PC-9 (cell line): ENCODE data around the gene HS6ST1. TPM values are rescaled to one million over a fixed set of nuclear protein-coding genes. Genes with fewer than 3 reads are reported as not detected.
A peak's percentile ranks its signal among the peaks of the same experiment; 100 is the strongest.

Experiments
- BruUV-seq: library from RNA; stranded (reverse); fragments of 400-500 nt; replicated peaks from 2 replicates; lab custom pipeline; 2021; lab: Mats Ljungman, UMichigan
- CTCF ChIA-PET: fragments of 300-600 bp; sonication (Branson Sonifier 250); formaldehyde crosslinking; loops from one replicate; lab custom pipeline; 2022; ENCODE audit warnings: antibody characterized with exemption; lab: Charles Lee
- POLR2A ChIA-PET: fragments of 300-600 bp; sonication (Branson Sonifier 250); formaldehyde crosslinking; loops from one replicate; lab custom pipeline; 2022; ENCODE audit warnings: antibody characterized with exemption; ENCODE audit not compliant: unreplicated experiment; lab: Charles Lee
- DNase-seq, 2 experiments: peaks; one replicate each; pipeline versions ENCODE4 v3.0.0 to v3.0.0-alpha.2; 2015 to 2022; ENCODE audit warnings: mixed read lengths in 1 of 2
- H2AFZ ChIP-seq: fragments of 200-600 bp; sonication (generic); 2 replicates; pipeline ENCODE4 v1.8.1; 2017; ENCODE audit warnings: antibody characterized with exemption
- H3F3A ChIP-seq: fragments of 200-600 bp; sonication (generic); 2 replicates; pipeline ENCODE4 v1.8.1; 2017; ENCODE audit warnings: antibody characterized with exemption, mild to moderate bottlenecking, low read depth; ENCODE audit not compliant: insufficient read depth
- H3K27ac ChIP-seq: fragments of 200-600 bp; sonication (generic); 2 replicates; pipeline ENCODE4 v1.6.1; 2016; ENCODE audit warnings: mixed run types
- H3K27me3 ChIP-seq: fragments of 200-600 bp; sonication (generic); 2 replicates; pipeline ENCODE4 v1.6.1; 2016; ENCODE audit warnings: low read depth, mixed run types; ENCODE audit not compliant: insufficient read depth
- H3K36me3 ChIP-seq: fragments of 200-600 bp; sonication (generic); 2 replicates; pipeline ENCODE4 v1.6.1; 2016; ENCODE audit warnings: low read depth, mixed run types
- H3K4me1 ChIP-seq: fragments of 200-600 bp; sonication (generic); replicated peaks from 2 replicates; pipeline ENCODE4 v1.6.1; 2016; ENCODE audit warnings: mixed run types; ENCODE audit not compliant: insufficient read depth
- H3K4me2 ChIP-seq: fragments of 200-600 bp; sonication (generic); 2 replicates; pipeline ENCODE4 v1.6.1; 2017; ENCODE audit warnings: mixed run types
- H3K4me3 ChIP-seq: fragments of 200-600 bp; sonication (generic); 2 replicates; pipeline ENCODE4 v1.6.1; 2016; ENCODE audit warnings: mixed run types
- H3K79me2 ChIP-seq: fragments of 200-600 bp; sonication (generic); 2 replicates; pipeline ENCODE4 v1.6.1; 2017; ENCODE audit warnings: low read depth, mixed run types
- H3K9me2 ChIP-seq: fragments of 200-600 bp; sonication (generic); 2 replicates; pipeline ENCODE4 v1.8.1; 2017; ENCODE audit warnings: mild to moderate bottlenecking; ENCODE audit not compliant: insufficient read depth
- H3K9me3 ChIP-seq: fragments of 200-600 bp; sonication (generic); 2 replicates; pipeline ENCODE4 v1.8.1; 2016; ENCODE audit warnings: low read depth; ENCODE audit not compliant: insufficient read depth
- H4K20me1 ChIP-seq: fragments of 200-600 bp; sonication (generic); 2 replicates; pipeline ENCODE4 v1.8.1; 2017; ENCODE audit not compliant: insufficient read depth
- CTCF ChIP-seq: fragments of 200-600 bp; sonication (generic); conservative IDR thresholded peaks from 2 replicates; pipeline ENCODE4 v1.6.1; 2017; ENCODE audit warnings: mixed run types, antibody characterized with exemption, mild to moderate bottlenecking, moderate library complexity
- EZH2 ChIP-seq: fragments of 200-600 bp; sonication (generic); IDR thresholded peaks from 2 replicates; pipeline ENCODE4 v1.8.0; 2017; ENCODE audit warnings: antibody characterized with exemption, low read depth
- intact Hi-C: fragments of 100-400 bp; cut with micrococcal nuclease; formaldehyde crosslinking; loops from one replicate; pipeline ENCODE4 v1.10.0; 2022; ENCODE audit not compliant: unreplicated experiment
- total RNA-seq: library from RNA; stranded (reverse); gene quantifications from 2 replicates; pipeline ENCODE4 v1.2.3, GENCODE V29; 2021

Gene HS6ST1
- total RNA-seq, 1 experiment from 2014 or later: 20.2 TPM

GRCh38 chr2:128235581-128235980, 83.1 kb downstream of the HS6ST1 start:
- Histone ChIP-seq H3K27ac (no peak overlapping the region), H3K36me3 (no peaks in the 10 kb centered on the region), H3K4me1 (no peaks in the 10 kb centered on the region), H3K4me3 (no peak overlapping the region), H2AFZ (no peak overlapping the region), H3K9me3 (no peaks in the 10 kb centered on the region), H4K20me1 (no peaks in the 10 kb centered on the region), H3F3A (no peaks in the 10 kb centered on the region; the same call in 1 of the 2 replicates), H3K79me2 (no peaks in the 10 kb centered on the region), H3K4me2 (no peak overlapping the region), H3K9me2 (no peaks in the 10 kb centered on the region), H3K27me3 (no peaks in the 10 kb centered on the region)
- ChIA-PET CTCF (no interaction called here), POLR2A (no interaction called here)
- no TSS peak for BruUV-seq
- TF ChIP-seq EZH2: no peak
- no peak for TF ChIP-seq CTCF
- no peak for DNase-seq
- intact Hi-C loops: no loop called here

GRCh38 chr2:128234613-128235012, 84.1 kb downstream of the HS6ST1 start:
- H3K9me2 ChIP-seq: no peaks in the 10 kb centered on the region
- ChIA-PET CTCF (no interaction called here), POLR2A (no interaction called here)
- H3K9me3 ChIP-seq: no peaks in the 10 kb centered on the region
- no peaks in the 10 kb centered on the region for H3K4me1 ChIP-seq
- H3K4me2 ChIP-seq: no peak overlapping the region
- no peaks in the 10 kb centered on the region for H4K20me1 ChIP-seq
- H3K4me3 ChIP-seq: no peak overlapping the region
- no peaks in the 10 kb centered on the region for H3K27me3 ChIP-seq
- H3K79me2 ChIP-seq: no peaks in the 10 kb centered on the region
- H3F3A ChIP-seq: no peaks in the 10 kb centered on the region; the same call in 1 of the 2 replicates
- TF ChIP-seq CTCF (no peak), EZH2 (no peak)
- no peak overlapping the region for H3K27ac ChIP-seq
- no TSS peak for BruUV-seq
- H2AFZ ChIP-seq: no peak overlapping the region
- DNase-seq: no peak
- no peaks in the 10 kb centered on the region for H3K36me3 ChIP-seq
- intact Hi-C loops: no loop called here

- CTCF ChIA-PET: interaction anchor here (0.6 kb wide), 2 partner anchors 51 to 420 kb away, joined by 3 read pairs; no protein-coding TSS in a partner anchor
- intact Hi-C loops: loop anchor here (1.0 to 2.0 kb wide), 2 partner anchors 27 to 68 kb away; no protein-coding TSS in a partner anchor
- peak; percentile 44; the same call in 1 of the 2 replicates for TF ChIP-seq CTCF
- no peak for TF ChIP-seq EZH2
- no peak for DNase-seq
- POLR2A ChIA-PET: no interaction called here
- peak overlapping the region; percentile 75; the same call in 1 of the 2 replicates for H3K4me3 ChIP-seq
- H3F3A ChIP-seq: no peaks in the 10 kb centered on the region; the same call in 1 of the 2 replicates
- H3K9me3 ChIP-seq: no peaks in the 10 kb centered on the region
- no TSS peak for BruUV-seq
- H3K36me3 ChIP-seq: no peaks in the 10 kb centered on the region
- H3K27ac ChIP-seq: no peak overlapping the region
- peak overlapping the region; percentile 90 for H3K4me2 ChIP-seq
- no peaks in the 10 kb centered on the region for H3K79me2 ChIP-seq
- H3K27me3 ChIP-seq: no peaks in the 10 kb centered on the region
- no peaks in the 10 kb centered on the region for H3K9me2 ChIP-seq
- peak overlapping the region; percentile 93; the same call in 1 of the 2 replicates for H2AFZ ChIP-seq
- H4K20me1 ChIP-seq: no peaks in the 10 kb centered on the region
- no peaks in the 10 kb centered on the region for H3K4me1 ChIP-seq
Measured at GRCh38 chr2:128233790-128234395, 84.8 kb downstream of the HS6ST1 start.
